ENCODE measurements around the gene RBBP5. TPM values are rescaled to one million over a fixed set of nuclear protein-coding genes. Genes with fewer than 3 reads are reported as not detected.

Gene RBBP5
- total RNA-seq, 1 donor from 2014 or later, result 12.4 TPM

DNA sequence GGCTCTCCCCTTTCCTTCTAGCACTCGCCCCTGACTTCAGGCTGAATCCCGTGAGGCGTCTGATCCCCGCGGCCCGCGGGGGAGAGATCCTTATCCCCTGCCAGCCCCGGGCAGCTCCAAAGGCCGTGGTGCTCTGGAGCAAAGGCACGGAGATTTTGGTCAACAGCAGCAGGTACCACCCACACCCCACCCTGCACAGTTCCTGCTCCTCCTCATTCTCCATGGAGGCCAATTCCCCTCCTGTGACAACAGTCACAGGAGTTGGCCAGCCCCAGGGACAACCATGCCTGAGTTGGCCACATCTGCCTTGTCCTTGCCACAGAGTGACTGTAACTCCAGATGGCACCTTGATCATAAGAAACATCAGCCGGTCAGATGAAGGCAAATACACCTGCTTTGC is 57.5 kb downstream of the RBBP5 start:
- DNase-seq (ENCODE audit: low spot score), result peak; percentile 62
- TF ChIP-seq, protein P1, sequence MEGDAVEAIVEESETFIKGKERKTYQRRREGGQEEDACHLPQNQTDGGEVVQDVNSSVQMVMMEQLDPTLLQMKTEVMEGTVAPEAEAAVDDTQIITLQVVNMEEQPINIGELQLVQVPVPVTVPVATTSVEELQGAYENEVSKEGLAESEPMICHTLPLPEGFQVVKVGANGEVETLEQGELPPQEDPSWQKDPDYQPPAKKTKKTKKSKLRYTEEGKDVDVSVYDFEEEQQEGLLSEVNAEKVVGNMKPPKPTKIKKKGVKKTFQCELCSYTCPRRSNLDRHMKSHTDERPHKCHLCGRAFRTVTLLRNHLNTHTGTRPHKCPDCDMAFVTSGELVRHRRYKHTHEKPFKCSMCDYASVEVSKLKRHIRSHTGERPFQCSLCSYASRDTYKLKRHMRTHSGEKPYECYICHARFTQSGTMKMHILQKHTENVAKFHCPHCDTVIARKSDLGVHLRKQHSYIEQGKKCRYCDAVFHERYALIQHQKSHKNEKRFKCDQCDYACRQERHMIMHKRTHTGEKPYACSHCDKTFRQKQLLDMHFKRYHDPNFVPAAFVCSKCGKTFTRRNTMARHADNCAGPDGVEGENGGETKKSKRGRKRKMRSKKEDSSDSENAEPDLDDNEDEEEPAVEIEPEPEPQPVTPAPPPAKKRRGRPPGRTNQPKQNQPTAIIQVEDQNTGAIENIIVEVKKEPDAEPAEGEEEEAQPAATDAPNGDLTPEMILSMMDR (IDR thresholded peaks at IDR 0.05), result no peak
- no peak overlapping the region for H3K4me3 Mint-ChIP-seq (ENCODE audit: unreplicated experiment)
- no peaks in the 10 kb centered on the region for H3K36me3 Mint-ChIP-seq (ENCODE audit: low read depth)
- H3K9me3 Mint-ChIP-seq (ENCODE audit: low read depth), result no peaks in the 10 kb centered on the region
- peaks cover 3% of the 10 kb centered on the region for H3K27me3 Mint-ChIP-seq (ENCODE audit: low read depth)
- peaks cover 8% of the 10 kb centered on the region for H3K4me1 Mint-ChIP-seq (ENCODE audit: low read depth)
- H3K27ac Mint-ChIP-seq (ENCODE audit: unreplicated experiment), result no peak overlapping the region

DNA sequence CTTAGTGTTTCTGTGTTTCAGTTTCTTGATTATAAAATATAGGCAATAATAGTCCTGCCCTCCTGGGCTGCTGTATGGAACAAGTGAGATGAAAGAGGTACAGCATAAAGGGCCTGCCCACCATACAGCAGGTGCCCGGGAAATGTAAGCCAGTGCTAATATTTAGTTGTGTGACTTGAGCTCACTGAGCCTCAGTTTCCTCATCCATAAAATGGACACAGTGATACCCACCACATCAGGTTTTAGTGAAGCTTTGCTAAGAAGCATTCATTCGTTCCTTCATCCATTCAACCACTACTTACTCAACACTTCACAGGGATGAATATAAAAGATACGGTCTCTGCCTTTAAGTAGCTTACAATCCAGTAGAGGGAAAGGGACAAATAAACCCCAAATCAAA is 58.9 kb downstream of the RBBP5 start:
- H3K4me3 Mint-ChIP-seq (ENCODE audit: unreplicated experiment), result no peak overlapping the region
- H3K27me3 Mint-ChIP-seq (ENCODE audit: low read depth), result peaks cover 3% of the 10 kb centered on the region
- no peak for DNase-seq (ENCODE audit: low spot score)
- no peaks in the 10 kb centered on the region for H3K9me3 Mint-ChIP-seq (ENCODE audit: low read depth)
- TF ChIP-seq, protein P1 (IDR thresholded peaks at IDR 0.05), result no peak
- no peak overlapping the region for H3K27ac Mint-ChIP-seq (ENCODE audit: unreplicated experiment)
- H3K36me3 Mint-ChIP-seq (ENCODE audit: low read depth), result no peaks in the 10 kb centered on the region
- no peaks in the 10 kb centered on the region for H3K4me1 Mint-ChIP-seq (ENCODE audit: low read depth)

DNA sequence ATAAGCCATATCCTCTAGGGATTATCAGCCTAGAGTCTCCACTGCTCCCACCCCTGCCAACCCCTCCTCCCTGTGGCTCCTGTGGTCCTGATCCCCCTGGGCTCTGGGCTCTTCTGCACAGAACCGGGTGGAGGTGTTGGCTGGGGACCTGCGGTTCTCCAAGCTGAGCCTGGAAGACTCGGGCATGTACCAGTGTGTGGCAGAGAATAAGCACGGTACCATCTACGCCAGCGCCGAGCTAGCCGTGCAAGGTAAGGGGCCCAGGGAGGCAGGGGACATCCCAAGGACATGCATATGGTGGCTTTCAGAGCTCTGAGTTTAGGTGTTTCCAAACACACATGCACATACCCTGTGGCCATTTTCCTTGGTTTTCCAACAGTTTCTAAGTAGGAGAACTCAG is 59.5 kb downstream of the RBBP5 start:
- DNase-seq (ENCODE audit: low spot score), result peak; percentile 48
- TF ChIP-seq, protein P1 (IDR thresholded peaks at IDR 0.05), result no peak
- Mint-ChIP-seq H3K9me3 (ENCODE audit: low read depth) (no peaks in the 10 kb centered on the region), H3K4me1 (ENCODE audit: low read depth) (no peaks in the 10 kb centered on the region), H3K36me3 (ENCODE audit: low read depth) (no peaks in the 10 kb centered on the region), H3K27me3 (ENCODE audit: low read depth) (peaks cover 4% of the 10 kb centered on the region), H3K4me3 (ENCODE audit: unreplicated experiment) (no peak overlapping the region), H3K27ac (ENCODE audit: unreplicated experiment) (no peak overlapping the region)

DNA sequence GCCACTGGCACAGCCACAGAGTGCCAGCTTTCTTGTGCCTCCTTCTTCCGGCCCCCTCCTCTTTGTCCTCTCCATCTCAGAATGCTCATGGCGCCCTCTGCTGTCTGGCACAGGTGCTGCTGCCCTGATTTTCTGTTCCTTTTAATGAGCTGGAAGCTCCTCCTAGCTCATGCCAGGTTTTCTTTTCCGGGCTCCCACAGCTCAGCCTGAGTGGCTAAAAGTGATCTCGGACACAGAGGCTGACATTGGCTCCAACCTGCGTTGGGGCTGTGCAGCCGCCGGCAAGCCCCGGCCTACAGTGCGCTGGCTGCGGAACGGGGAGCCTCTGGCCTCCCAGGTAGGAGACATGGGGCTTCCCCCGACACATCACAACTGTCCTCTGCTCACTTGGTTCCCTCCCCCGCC is 60.1 kb downstream of the RBBP5 start:
- TF ChIP-seq, protein P1 (IDR thresholded peaks at IDR 0.05), result peak; percentile 94
- Mint-ChIP-seq H3K4me3 (ENCODE audit: unreplicated experiment) (no peak overlapping the region), H3K27ac (ENCODE audit: unreplicated experiment) (no peak overlapping the region), H3K4me1 (ENCODE audit: low read depth) (no peaks in the 10 kb centered on the region), H3K36me3 (ENCODE audit: low read depth) (no peaks in the 10 kb centered on the region), H3K27me3 (ENCODE audit: low read depth) (peaks cover 10% of the 10 kb centered on the region), H3K9me3 (ENCODE audit: low read depth) (no peaks in the 10 kb centered on the region)
- DNase-seq (ENCODE audit: low spot score), result peak; percentile 74

DNA sequence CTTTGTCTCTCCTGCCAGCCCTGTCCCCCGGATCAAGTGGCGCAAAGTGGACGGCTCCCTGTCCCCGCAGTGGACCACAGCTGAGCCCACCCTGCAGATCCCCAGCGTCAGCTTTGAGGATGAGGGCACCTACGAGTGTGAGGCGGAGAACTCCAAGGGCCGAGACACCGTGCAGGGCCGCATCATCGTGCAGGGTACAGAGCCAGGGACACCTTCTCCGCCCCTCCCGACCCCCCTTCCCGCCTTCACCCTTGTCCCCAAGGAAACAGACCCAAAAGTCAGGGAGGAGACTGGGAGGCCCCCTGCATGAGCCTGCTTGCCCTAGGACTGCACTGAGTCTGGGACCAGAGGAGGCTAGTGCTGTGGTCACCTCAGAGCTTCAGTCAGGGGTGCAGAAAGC is 60.6 kb downstream of the RBBP5 start:
- Mint-ChIP-seq H3K4me1 (ENCODE audit: low read depth) (no peaks in the 10 kb centered on the region), H3K27ac (ENCODE audit: unreplicated experiment) (no peak overlapping the region)

More for the DNA sequence above, 60.6 kb downstream of the RBBP5 start:
- peak; percentile 75 for DNase-seq (ENCODE audit: low spot score)
- TF ChIP-seq, protein P1 (IDR thresholded peaks at IDR 0.05), result no peak
- Mint-ChIP-seq H3K9me3 (ENCODE audit: low read depth) (no peaks in the 10 kb centered on the region), H3K36me3 (ENCODE audit: low read depth) (no peaks in the 10 kb centered on the region), H3K27me3 (ENCODE audit: low read depth) (peaks cover 10% of the 10 kb centered on the region), H3K4me3 (ENCODE audit: unreplicated experiment) (no peak overlapping the region)
